Panc1 (cell line): ENCODE data around the gene CD9. TPM values are rescaled to one million over a fixed set of nuclear protein-coding genes. Genes with fewer than 3 reads are reported as not detected.

Experiments
- ATAC-seq: fragments of 200-7000 bp; cut with Tn5 transposase; 2 replicates; pipeline ENCODE4 v1.9.1; 2020; ENCODE audit warnings: mild to moderate bottlenecking, moderate library complexity
- BruUV-seq: library from RNA; stranded (reverse); fragments of 400-500 nt; replicated peaks from 2 replicates; lab custom pipeline; 2021; lab: Mats Ljungman, UMichigan
- CTCF ChIA-PET: fragments of 300-600 bp; sonication (Branson Sonifier 250); formaldehyde crosslinking; loops from one replicate; lab custom pipeline; 2022; ENCODE audit warnings: antibody characterized with exemption; lab: Charles Lee
- POLR2A ChIA-PET: fragments of 300-600 bp; sonication (Branson Sonifier 250); formaldehyde crosslinking; loops from one replicate; lab custom pipeline; 2022; ENCODE audit warnings: antibody characterized with exemption; lab: Charles Lee
- DNase-seq: peaks from one replicate; pipeline ENCODE4 v3.0.0-alpha.2; 2010; ENCODE audit warnings: low read depth, low spot score
- H3K27ac ChIP-seq: 2 replicates; pipeline ENCODE4 v1.5.1; 2011; ENCODE audit warnings: mild to moderate bottlenecking, low read length, inconsistent platforms
- H3K27me3 ChIP-seq: fragments of 200-500 bp; sonication (Bioruptor generic); 2 replicates; pipeline ENCODE4 v1.6.0; 2014; ENCODE audit warnings: low read length, inconsistent platforms; ENCODE audit not compliant: control insufficient read depth, insufficient read depth
- H3K36me3 ChIP-seq: fragments of 200-500 bp; sonication (Bioruptor generic); 2 replicates; pipeline ENCODE4 v1.5.1; 2014; ENCODE audit warnings: inconsistent platforms, mild to moderate bottlenecking, low read length, moderate library complexity; ENCODE audit not compliant: control insufficient read depth, insufficient read depth
- H3K4me1 ChIP-seq: 2 replicates; pipeline ENCODE4 v1.5.1; 2011; ENCODE audit warnings: inconsistent platforms, mild to moderate bottlenecking, low read length, moderate library complexity; ENCODE audit not compliant: control insufficient read depth, insufficient read depth
- H3K4me3 ChIP-seq, 2 experiments: 2 replicates each; pipeline ENCODE4 v1.5.1; 2011 to 2012; ENCODE audit warnings: low read depth in 2 of 2, low read length in 2 of 2, mild to moderate bottlenecking in 2 of 2, inconsistent platforms in 1 of 2, moderate library complexity in 1 of 2
- H3K9me3 ChIP-seq: fragments of 200-500 bp; sonication (Bioruptor generic); 2 replicates; pipeline ENCODE4 v1.5.1; 2014; ENCODE audit warnings: low read depth, mild to moderate bottlenecking, inconsistent platforms, low read length, moderate library complexity; ENCODE audit not compliant: control insufficient read depth, insufficient read depth
- CTCF ChIP-seq: fragments of 450-650 bp; IDR thresholded peaks from 2 replicates; pipeline ENCODE4 v1.5.1; 2017; ENCODE audit warnings: mild to moderate bottlenecking
- POLR2AphosphoS5 ChIP-seq: IDR thresholded peaks from 2 replicates; pipeline ENCODE4 v1.6.1; 2012; ENCODE audit warnings: mild to moderate bottlenecking, low read depth, low read length, moderate library complexity
- REST ChIP-seq, 2 experiments: IDR thresholded peaks; 2 replicates each; pipeline ENCODE4 v1.6.1; 2011 to 2012; ENCODE audit warnings: low read depth in 2 of 2, control low read depth in 1 of 2, low read length in 1 of 2, mild to moderate bottlenecking in 1 of 2, moderate library complexity in 1 of 2; ENCODE audit not compliant: insufficient read depth in 1 of 2
- SIN3A ChIP-seq: IDR thresholded peaks from 2 replicates; pipeline ENCODE4 v1.6.1; 2012; ENCODE audit warnings: low read depth, mild to moderate bottlenecking, low read length, moderate library complexity, borderline replicate concordance; ENCODE audit not compliant: insufficient read depth
- TCF7L2 ChIP-seq: IDR thresholded peaks from 2 replicates; pipeline ENCODE4 v1.6.1; 2011; ENCODE audit warnings: mild to moderate bottlenecking, low read depth, low read length, inconsistent platforms
- in situ Hi-C: cut with HindIII; loops from 2 replicates; pipeline ENCODE4 v1.10.0; 2016; ENCODE audit warnings: low sequenced_read_pairs, low pct_unique_long_range_greater_than_20kb
- intact Hi-C: fragments of 100-400 bp; cut with micrococcal nuclease; formaldehyde crosslinking; loops from one replicate; pipeline ENCODE4 v1.10.0; 2022; ENCODE audit not compliant: unreplicated experiment
- total RNA-seq: library from RNA; stranded (reverse); gene quantifications from one replicate; pipeline ENCODE4 v1.2.1, GENCODE V29; 2021; ENCODE audit not compliant: unreplicated experiment

Gene CD9
- total RNA-seq, 1 experiment from 2014 or later: 103 TPM

GRCh38 chr12:6284273-6284672 lies 84.1 kb downstream of the CD9 start:
- Histone ChIP-seq H3K4me1 (peaks cover 19% of the 10 kb centered on the region), H3K27ac (no peak overlapping the region), H3K4me3 (no peak overlapping the region), H3K36me3 (no peaks in the 10 kb centered on the region), H3K9me3 (no peaks in the 10 kb centered on the region), H3K27me3 (no peaks in the 10 kb centered on the region)
- intact Hi-C loops: loop anchor here (2.0 kb wide), 2 partner anchors 89 to 221 kb away; no protein-coding TSS in a partner anchor
- in situ Hi-C loops: no loop called here
- TF ChIP-seq SIN3A (no peak), REST (IDR thresholded peaks at IDR 0.05; ENCODE audit: insufficient read depth in 1 of 2, low read depth in 2 of 2, low read length in 1 of 2) (no peak), CTCF (no peak), TCF7L2 (no peak), POLR2AphosphoS5 (no peak)
- ATAC-seq (0 out of 2 replicates have a peak, but pooled peaks have one; percentile 29), DNase-seq (no peak)
- no TSS peak for BruUV-seq
- ChIA-PET POLR2A (interaction anchor here (0.5 to 0.6 kb wide), 2 partner anchors 11 to 296 kb away, joined by 4 to 7 read pairs; no protein-coding TSS in a partner anchor), CTCF (interaction anchor here (0.6 to 2.7 kb wide), 3 partner anchors 89 to 295 kb away, joined by 3 to 11 read pairs (median 4); no protein-coding TSS in a partner anchor)

DNA sequence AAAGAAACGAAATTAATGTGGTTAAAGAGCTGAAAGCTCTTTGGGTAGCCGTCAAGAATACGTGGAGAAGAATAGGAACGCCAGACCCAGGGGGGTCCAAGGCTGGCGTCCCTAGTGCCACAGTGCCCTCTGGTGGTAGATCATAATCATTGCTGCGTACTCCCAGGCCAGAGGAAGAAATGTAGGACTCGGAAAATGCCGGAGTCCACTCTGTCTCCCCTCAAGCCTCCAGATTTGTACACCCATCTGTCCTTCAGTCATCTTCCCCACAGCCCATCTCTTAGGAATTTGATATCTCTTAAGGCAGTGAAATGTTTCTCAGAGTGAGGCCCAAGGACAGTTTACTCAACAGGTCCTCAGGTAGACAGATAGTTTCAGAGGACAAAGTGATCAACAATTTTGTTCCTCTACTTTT lies 84.9 kb downstream of the CD9 start:
- peak overlapping the region; percentile 63; the same call in 1 of the 2 replicates for H3K27ac ChIP-seq
- no peaks in the 10 kb centered on the region for H3K27me3 ChIP-seq
- peak; percentile 79 for ATAC-seq

More for the DNA sequence above, 84.9 kb downstream of the CD9 start:
- Histone ChIP-seq H3K4me3 (no peak overlapping the region), H3K36me3 (no peaks in the 10 kb centered on the region), H3K9me3 (no peaks in the 10 kb centered on the region; the same call in 1 of the 2 replicates), H3K4me1 (peaks cover 11% of the 10 kb centered on the region)
- in situ Hi-C loops (no loop called here), intact Hi-C loops (loop anchor here (2.0 kb wide), 2 partner anchors 90 to 222 kb away; no protein-coding TSS in a partner anchor)
- DNase-seq: no peak
- POLR2A ChIA-PET: no interaction called here
- TF ChIP-seq SIN3A: no peak
- peak; percentile 87 for TF ChIP-seq CTCF
- CTCF ChIA-PET: interaction anchor here (0.6 to 2.7 kb wide), 2 partner anchors 89 to 296 kb away, joined by 4 to 11 read pairs; no protein-coding TSS in a partner anchor
- BruUV-seq: no TSS peak
